Measurements from ENCODE around the gene PSAPL1.

DNA sequence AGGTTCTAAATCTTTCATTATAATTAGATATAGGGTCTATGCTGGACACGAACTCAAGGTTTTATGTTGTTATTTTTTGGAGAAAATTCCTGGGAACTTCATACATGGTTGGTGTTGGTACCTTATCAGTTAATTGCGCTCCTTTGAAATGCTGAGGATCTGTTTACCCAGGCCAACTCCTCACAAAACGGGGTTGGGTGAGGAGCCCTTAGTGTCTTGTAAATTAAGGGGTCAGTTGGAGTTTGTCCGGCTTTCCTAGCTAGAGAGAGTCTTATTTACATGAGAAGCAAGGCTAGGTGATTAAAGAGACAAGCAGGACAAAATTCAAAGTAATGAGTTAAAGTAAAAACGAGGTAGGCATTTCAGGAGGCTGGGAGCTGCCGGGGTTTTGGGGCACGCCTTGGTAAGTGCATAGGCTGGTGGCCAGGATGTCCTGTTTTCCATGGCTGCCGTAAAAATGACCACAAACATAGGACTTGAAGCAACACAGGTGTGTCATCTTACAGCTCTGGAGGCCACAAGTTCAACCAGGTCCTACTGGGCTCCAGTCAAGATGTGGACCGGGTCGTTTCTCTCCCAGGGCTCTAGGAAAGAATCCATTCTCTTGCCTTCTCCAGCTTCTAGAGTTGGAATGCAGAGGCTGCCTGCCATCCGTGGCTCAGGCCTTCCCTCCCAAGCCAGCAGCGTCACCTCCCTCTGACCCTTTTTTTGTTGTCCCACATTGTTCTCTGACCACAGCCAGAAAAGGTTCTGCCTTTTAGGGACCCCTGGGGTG, 19.8 kb downstream of the PSAPL1 start:
- TF ChIP-seq, protein P1, sequence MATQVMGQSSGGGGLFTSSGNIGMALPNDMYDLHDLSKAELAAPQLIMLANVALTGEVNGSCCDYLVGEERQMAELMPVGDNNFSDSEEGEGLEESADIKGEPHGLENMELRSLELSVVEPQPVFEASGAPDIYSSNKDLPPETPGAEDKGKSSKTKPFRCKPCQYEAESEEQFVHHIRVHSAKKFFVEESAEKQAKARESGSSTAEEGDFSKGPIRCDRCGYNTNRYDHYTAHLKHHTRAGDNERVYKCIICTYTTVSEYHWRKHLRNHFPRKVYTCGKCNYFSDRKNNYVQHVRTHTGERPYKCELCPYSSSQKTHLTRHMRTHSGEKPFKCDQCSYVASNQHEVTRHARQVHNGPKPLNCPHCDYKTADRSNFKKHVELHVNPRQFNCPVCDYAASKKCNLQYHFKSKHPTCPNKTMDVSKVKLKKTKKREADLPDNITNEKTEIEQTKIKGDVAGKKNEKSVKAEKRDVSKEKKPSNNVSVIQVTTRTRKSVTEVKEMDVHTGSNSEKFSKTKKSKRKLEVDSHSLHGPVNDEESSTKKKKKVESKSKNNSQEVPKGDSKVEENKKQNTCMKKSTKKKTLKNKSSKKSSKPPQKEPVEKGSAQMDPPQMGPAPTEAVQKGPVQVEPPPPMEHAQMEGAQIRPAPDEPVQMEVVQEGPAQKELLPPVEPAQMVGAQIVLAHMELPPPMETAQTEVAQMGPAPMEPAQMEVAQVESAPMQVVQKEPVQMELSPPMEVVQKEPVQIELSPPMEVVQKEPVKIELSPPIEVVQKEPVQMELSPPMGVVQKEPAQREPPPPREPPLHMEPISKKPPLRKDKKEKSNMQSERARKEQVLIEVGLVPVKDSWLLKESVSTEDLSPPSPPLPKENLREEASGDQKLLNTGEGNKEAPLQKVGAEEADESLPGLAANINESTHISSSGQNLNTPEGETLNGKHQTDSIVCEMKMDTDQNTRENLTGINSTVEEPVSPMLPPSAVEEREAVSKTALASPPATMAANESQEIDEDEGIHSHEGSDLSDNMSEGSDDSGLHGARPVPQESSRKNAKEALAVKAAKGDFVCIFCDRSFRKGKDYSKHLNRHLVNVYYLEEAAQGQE (IDR thresholded peaks at IDR 0.05; ENCODE audit: insufficient read depth in 1 of 2, low read depth in 2 of 2, low read length in 1 of 2), result no peak
- TF ChIP-seq, protein P2, sequence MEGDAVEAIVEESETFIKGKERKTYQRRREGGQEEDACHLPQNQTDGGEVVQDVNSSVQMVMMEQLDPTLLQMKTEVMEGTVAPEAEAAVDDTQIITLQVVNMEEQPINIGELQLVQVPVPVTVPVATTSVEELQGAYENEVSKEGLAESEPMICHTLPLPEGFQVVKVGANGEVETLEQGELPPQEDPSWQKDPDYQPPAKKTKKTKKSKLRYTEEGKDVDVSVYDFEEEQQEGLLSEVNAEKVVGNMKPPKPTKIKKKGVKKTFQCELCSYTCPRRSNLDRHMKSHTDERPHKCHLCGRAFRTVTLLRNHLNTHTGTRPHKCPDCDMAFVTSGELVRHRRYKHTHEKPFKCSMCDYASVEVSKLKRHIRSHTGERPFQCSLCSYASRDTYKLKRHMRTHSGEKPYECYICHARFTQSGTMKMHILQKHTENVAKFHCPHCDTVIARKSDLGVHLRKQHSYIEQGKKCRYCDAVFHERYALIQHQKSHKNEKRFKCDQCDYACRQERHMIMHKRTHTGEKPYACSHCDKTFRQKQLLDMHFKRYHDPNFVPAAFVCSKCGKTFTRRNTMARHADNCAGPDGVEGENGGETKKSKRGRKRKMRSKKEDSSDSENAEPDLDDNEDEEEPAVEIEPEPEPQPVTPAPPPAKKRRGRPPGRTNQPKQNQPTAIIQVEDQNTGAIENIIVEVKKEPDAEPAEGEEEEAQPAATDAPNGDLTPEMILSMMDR (IDR thresholded peaks at IDR 0.05), result no peak
